NCI-H2171 (cell line): ENCODE results near the gene NR3C2.

ENCODE experiments used
- DNase-seq: peaks from one replicate; lab custom pipeline; 2025; lab: John Stamatoyannopoulos, UW

Gene NR3C2

GRCh38 chr4:148261848-148262247, 180.4 kb downstream of the NR3C2 start:
- no peak for DNase-seq

GRCh38 chr4:148259841-148260240, 182.4 kb downstream of the NR3C2 start:
- no peak for DNase-seq

DNA sequence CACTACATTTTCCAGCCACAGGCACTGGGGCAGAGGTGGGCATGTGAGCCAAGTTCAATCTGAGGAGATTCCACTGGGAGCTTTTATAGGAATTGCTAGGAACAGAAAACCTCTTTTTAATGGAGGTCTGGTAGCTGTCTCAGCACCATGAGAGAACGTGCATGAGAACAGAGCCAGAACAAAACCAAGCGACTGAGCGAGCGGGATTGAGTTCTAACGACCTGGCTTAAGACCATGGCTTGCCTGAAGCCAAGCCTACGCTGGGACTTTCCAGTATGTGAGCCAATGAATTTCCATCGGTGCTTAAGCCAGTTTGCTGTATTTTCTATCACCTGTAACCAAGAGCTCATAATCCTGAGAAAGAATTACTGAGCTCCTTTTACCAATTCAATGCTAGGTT, 183.7 kb downstream of the NR3C2 start:
- DNase-seq = no peak

GRCh38 chr4:148255344-148255720, 186.9 kb downstream of the NR3C2 start:
- no peak for DNase-seq

- DNase-seq = no peak
Observed at GRCh38 chr4:148254621-148255343, 187.4 kb downstream of the NR3C2 start.

DNA sequence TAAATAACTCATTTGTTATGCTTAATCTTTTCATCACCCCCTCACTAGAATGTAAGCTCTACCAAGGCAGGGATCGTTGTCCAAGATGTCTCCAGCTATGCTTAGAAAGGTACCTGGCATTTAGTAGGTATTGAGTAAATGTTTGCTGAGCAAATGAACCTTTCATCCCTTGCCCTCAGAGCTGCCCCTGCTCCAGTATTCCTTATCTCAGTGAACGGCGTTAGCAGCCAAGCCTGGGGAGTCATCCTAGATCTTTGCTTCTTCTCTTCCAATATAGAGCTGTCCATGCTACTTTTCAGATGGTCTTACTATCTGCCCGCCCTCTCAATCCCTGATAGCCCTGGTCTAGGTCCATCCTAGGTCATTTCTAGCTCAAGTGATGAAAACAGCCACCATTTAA, 188.4 kb downstream of the NR3C2 start:
- no peak for DNase-seq

GRCh38 chr4:148248824-148249223, 193.4 kb downstream of the NR3C2 start:
- no peak for DNase-seq

- DNase-seq = no peak
Observed at GRCh38 chr4:148245015-148245414, 197.2 kb downstream of the NR3C2 start.

DNA sequence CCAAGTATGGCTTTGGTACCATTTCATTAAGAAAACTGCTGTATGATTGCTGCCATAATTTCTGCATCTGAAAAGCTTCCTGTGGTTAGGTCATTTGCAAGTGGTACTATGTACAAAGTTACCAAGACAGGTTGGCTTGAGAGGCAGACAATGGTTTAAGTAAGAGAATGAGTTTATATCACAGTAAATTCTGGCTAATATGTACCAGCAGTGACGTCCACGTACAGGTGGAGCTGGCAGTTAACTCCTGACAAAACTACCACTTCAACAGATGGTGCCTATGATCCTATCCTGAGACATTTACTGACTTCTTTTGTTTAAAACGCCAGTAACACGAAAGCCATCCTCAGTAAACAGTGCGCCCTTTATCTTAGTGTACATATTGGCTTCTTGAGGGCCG, 198.4 kb downstream of the NR3C2 start:
- no peak for DNase-seq

DNA sequence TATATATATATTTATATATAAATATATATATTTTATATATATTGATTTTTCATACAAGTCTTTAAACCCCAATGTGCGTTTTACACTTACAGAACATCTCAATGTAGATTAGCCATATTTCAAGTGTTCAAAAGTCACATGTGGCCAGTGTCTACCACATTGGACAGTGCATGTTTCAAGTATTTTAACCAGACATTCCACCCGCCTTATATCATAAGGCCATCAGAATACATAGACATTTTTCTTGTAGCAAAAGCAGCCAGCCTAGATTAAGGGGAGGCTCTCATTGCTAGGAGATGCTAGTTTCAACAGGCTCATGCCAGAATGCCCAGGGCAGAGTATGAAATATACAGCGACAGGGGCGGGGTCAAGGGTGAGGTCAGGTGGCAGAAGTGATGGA, 202.0 kb downstream of the NR3C2 start:
- DNase-seq = no peak

DNA sequence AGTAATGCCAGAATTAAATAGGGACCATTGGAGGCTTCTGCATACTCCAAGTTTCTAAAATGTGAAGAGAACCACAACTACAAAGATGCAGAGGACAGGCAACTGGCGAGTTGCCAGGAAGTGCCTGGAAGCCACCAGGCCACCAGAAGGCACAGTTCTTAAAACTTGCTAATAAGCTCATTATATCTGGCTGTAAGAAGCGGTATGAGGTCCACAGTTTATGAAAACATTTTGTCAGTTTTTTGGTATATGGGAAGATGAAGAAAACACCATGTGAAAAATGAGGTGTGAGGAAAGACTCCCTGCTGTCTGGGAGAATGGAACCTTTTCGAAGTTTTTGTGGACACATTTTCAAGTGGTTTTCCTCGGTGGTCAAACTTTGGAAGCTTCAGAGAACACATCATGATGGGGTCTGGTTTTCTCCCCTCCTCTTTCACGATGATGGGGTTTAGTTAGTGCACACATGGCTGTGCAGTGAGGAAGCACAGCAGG, 202.7 kb downstream of the NR3C2 start:
- DNase-seq = no peak

- no peak for DNase-seq
Observed at GRCh38 chr4:148238811-148239493, 203.3 kb downstream of the NR3C2 start.

GRCh38 chr4:148238086-148238485, 204.1 kb downstream of the NR3C2 start:
- DNase-seq = no peak

DNA sequence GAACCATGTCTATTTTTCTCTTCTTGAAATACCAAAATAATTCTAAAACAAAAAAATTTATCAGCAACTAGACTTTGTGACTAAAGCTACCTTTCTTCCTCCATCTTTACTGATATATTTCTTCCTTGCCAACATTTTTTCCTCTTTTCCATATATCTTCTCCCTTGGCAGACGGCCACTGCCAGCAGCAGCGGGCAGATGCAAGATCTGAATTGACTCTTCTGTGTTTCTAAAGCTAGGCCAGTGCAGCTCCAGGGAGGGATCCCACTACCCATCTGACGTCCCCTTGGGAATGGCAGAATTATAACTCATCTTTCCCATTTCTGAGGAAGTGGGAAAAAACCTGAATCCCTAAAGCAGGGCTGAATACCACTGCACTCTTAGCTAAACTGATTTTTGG, 206.4 kb downstream of the NR3C2 start:
- no peak for DNase-seq

DNA sequence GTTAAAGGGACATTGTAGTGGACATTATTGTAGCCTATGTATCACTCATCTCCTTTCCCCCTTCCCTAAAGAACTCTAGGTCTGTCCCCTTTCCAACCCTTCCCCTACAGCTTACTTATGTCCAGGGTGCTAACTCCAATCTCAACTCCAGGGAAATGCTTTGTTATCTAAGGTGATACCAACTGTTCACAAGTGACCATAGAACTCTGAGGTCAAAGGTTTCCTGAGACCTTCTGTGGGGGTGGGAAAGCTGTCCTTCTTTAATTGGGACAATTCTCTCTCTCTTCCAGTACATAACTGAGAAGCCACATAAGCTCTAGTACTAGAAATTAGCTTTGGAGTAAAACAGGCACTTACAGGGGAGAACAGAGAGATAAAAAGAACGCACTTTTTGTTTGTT, 212.4 kb downstream of the NR3C2 start:
- DNase-seq = no peak

- no peak for DNase-seq
Observed at GRCh38 chr4:148229028-148229427, 213.2 kb downstream of the NR3C2 start.

DNA sequence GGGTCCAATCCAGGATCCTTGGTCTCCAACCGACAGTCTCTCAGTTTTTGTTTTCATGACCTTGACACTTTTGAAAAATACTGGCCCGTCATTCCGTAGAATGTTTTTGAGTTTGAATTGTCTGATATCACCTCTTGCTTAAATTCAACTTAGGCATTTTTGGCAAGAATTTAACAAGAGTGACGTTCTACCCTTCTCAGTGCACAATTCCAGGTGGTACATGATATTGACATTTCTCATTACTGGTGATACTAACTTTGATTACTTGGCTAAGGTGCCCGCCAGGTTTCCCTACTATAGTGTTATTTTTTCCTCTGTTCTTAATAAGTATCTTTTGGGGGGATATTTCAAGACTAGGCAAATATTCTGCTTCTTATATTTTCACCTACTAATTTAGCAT, 215.1 kb downstream of the NR3C2 start:
- DNase-seq = no peak

DNA sequence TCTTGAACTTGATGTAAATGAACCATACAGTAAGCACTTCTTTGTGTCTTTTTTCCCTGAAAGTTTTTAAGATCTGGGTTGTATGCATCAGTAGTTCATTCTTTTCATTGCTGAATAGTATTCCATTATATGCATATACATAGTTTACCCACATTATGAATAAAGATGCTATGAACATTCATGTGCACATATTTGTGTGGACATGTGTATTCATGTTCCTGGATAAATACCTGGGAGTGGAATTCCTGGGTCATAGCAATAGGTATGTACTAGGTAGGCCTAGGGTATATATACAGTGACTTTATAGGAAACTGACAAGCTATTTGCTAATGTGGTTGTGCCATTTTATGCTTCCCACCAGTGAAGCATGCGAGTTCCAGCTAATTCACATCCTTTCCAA, 215.9 kb downstream of the NR3C2 start:
- DNase-seq = no peak

DNA sequence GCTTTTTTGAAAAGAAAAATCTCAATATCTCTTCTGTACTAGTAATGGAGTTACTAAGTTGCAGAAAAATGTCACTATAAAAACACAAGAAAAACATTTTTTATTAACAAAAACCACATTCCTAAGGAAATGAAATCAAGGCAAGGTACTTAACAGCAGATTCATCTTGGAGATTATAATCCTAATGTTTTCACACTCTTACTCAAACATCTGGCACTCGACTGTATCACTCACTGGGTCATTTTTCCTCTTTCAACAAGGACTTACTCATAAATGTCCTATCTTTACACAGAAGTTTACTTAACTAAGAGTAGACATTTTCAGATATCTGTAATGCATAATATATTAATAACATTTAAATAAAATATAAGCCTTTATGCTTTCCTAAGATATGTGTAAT, 216.6 kb downstream of the NR3C2 start:
- no peak for DNase-seq

GRCh38 chr4:148224476-148224875, 217.7 kb downstream of the NR3C2 start:
- DNase-seq = no peak

DNA sequence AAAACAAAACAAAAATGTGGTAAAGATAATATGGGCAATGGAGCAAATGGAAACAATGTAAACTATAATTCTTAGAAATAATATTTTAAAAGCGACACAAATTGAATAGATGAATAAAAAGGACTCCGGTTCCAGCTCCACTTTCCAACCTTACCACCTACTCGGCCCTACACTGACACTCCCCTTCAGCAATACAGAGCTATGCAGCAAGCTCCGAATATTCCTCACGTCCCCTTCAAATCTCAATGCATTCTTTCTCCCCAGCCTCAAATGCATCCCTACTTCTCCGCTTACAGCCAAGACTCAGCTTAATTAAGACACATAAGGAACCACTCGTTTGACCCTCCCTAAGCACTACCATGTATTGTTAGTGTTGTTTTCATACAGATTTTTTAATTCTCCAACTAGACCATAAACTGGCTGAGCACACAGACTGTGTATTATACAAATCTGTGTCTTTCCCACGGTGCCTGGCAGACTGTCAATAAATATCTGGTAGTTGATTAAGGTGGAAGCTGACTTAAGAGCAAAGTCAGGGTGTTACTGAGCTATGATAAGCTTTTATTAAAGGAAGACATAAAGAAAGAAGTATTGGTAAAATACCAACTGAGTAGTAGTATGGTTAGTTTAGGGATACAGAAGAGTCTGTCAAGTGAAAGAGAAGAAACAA, 219.1 kb downstream of the NR3C2 start:
- no peak for DNase-seq

- no peak for DNase-seq
Observed at GRCh38 chr4:148216866-148217814, 225.1 kb downstream of the NR3C2 start.
